ENCODE results near the gene CTRB2. TPM values are rescaled to one million over a fixed set of nuclear protein-coding genes. Genes with fewer than 3 reads are reported as not detected.

CTRB2 gene
- total RNA-seq, result not detected in 2 replicates

GRCh38 chr16:75206749-75207451, at the start of gene CTRB2:
Gene CTRB2 (minus strand): TSS chr16:75207161. CDS start chr16:75207141, 20 bp downstream.

GRCh38 chr16:75251280-75252048, 44.5 kb upstream of the CTRB2 start, which contains the start of gene BCAR1:
Gene BCAR1 (minus strand): TSS chr16:75251624. CDS start chr16:75251482, 142 bp downstream.

GRCh38 chr16:75218256-75219076, 11.5 kb upstream of the CTRB2 start, which contains the start of gene CTRB1:
Gene CTRB1 (plus strand): TSS chr16:75218988. CDS start chr16:75219008, 20 bp downstream.

Other genes starting within 250 kb of the CTRB2 start
- gene WDR59, start 222.0 kb downstream of the CTRB2 start, total RNA-seq, result 10.4 and 18.3 TPM in 2 replicates
- gene ZNRF1, start 208.1 kb downstream of the CTRB2 start, total RNA-seq, result 18.4 and 33.8 TPM in 2 replicates
- 0.53 and 2.7 TPM in 2 replicates for gene LDHD, start 90.4 kb downstream of the CTRB2 start, total RNA-seq
- 5.5 and 10.2 TPM in 2 replicates for gene ZFP1, start 58.6 kb downstream of the CTRB2 start, total RNA-seq
- not detected in 2 replicates for gene CTRB1, start 11.8 kb upstream of the CTRB2 start, total RNA-seq
- gene BCAR1, start 44.5 kb upstream of the CTRB2 start, total RNA-seq, result 87.9 and 93.0 TPM in 2 replicates
- 37.4 and 46.0 TPM in 2 replicates for gene CFDP1, start 226.3 kb upstream of the CTRB2 start, total RNA-seq

Data from hair follicular keratinocyte (primary cell).